GM19240 (cell line): ENCODE measurements around the gene TXNL1.
"Not testable (repeated sequence)": the region's sequence is repeated elsewhere in the genome, so short reads cannot be mapped to it uniquely, and the experiment has no call there.

ENCODE experiments used
- DNase-seq: peaks from one replicate; pipeline ENCODE4 v3.0.0; 2011; ENCODE audit warnings: low spot score; ENCODE audit not compliant: insufficient read length

Gene TXNL1

GRCh38 chr18:56645415-56646016, 7.1 kb upstream of the TXNL1 start:
- no peak for DNase-seq

GRCh38 chr18:56643381-56643780, 5.0 kb upstream of the TXNL1 start:
- DNase-seq: no peak

- DNase-seq: no peak
Observed at GRCh38 chr18:56641714-56642337, 3.4 kb upstream of the TXNL1 start.

- no peak for DNase-seq
Observed at GRCh38 chr18:56639571-56639970, 1.2 kb upstream of the TXNL1 start.

- DNase-seq: no peak
Observed at GRCh38 chr18:56639104-56639381, 651 bp upstream of the TXNL1 start.

GRCh38 chr18:56637711-56638231, 621 bp downstream of the TXNL1 start:
- DNase-seq: no peak

- DNase-seq: no peak
Observed at GRCh38 chr18:56637176-56637575, 1.2 kb downstream of the TXNL1 start.

- no peak for DNase-seq
Observed at GRCh38 chr18:56635007-56635406, 3.4 kb downstream of the TXNL1 start.

GRCh38 chr18:56632070-56633022, 6.0 kb downstream of the TXNL1 start:
- DNase-seq: no peak

GRCh38 chr18:56627991-56628390, 10.4 kb downstream of the TXNL1 start:
- no peak for DNase-seq

- no peak for DNase-seq
Observed at GRCh38 chr18:56615738-56616520, 22.5 kb downstream of the TXNL1 start.

- no peak for DNase-seq
Observed at GRCh38 chr18:56606618-56607017, 31.8 kb downstream of the TXNL1 start.

GRCh38 chr18:56598422-56598821, 40.0 kb downstream of the TXNL1 start:
- no peak for DNase-seq

GRCh38 chr18:56593906-56594305, 44.5 kb downstream of the TXNL1 start:
- no peak for DNase-seq

- DNase-seq: no peak
Observed at GRCh38 chr18:56580026-56580425, 58.4 kb downstream of the TXNL1 start.

GRCh38 chr18:56579451-56579850, 58.9 kb downstream of the TXNL1 start:
- DNase-seq: no peak

- no peak for DNase-seq
Observed at GRCh38 chr18:56576826-56577573, 61.4 kb downstream of the TXNL1 start.

GRCh38 chr18:56575819-56576663, 62.4 kb downstream of the TXNL1 start:
- no peak for DNase-seq

- DNase-seq: no peak
Observed at GRCh38 chr18:56574861-56575260, 63.5 kb downstream of the TXNL1 start.

- DNase-seq: not testable (repeated sequence)
Observed at GRCh38 chr18:56572267-56572666, 66.1 kb downstream of the TXNL1 start.
